Measurements from ENCODE around the gene TBC1D22B.

TBC1D22B gene

DNA sequence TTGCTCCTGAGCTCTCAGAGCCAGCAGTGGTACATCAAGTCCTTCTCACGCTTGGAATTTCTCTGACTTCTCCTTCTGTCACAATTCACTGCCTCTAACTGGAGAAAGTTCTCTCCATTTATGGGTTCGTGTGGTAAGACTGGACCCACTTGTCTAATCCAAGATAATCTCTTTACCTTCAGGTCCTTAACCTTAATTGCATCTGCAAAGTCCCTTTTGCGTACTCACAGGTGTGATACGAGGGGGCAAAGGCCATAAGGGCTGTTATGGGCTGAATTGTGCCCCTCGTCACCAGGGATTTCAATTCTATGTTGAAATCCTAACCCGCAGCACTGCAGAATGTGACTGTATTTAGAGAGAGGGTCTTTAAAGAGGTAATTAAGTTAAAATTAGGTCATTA lies 27.5 kb upstream of the TBC1D22B start:
- TF ChIP-seq CTCF (IDR thresholded peaks at IDR 0.05; ENCODE audit: insufficient read depth, low read length, poor library complexity, severe bottlenecking) (no peak), EZH2phosphoT487 (conservative IDR thresholded peaks at IDR 0.05; ENCODE audit: low read length) (no peak)
- Histone ChIP-seq H4K20me1 (ENCODE audit: low read depth, low read length) (no peaks in the 10 kb centered on the region), H2AFZ (ENCODE audit: low read depth, low read length, severe bottlenecking) (no peak overlapping the region)

DNA sequence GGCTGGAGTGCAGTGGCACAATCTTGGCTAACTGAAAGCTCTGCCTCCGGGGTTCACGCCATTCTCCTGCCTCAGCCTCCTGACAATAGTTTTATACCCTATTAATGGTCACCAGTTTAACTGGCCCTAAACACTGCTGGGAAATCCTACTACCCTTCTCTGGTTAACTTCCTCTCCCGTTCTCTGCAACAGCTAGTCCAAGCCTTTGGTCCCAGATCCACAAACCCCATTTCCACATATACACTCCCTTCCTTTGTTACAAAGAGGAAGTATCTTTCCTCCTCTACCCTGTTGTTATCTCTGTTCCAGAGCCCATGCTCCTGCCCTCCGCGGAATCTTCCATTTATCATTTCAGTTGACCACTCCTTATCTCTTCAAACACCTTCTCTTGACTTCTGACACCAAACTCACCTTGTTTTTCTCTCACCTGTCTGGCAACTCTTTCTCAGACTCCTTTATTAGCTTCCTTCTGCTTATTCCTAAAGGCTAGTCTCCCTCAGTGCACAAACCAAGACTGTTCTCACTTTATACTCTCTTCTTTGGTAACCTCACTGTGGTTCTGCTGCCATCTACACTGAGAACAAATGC lies 25.0 kb upstream of the TBC1D22B start:
- TF ChIP-seq CTCF (IDR thresholded peaks at IDR 0.05; ENCODE audit: insufficient read depth, low read length, poor library complexity, severe bottlenecking) (no peak), EZH2phosphoT487 (conservative IDR thresholded peaks at IDR 0.05; ENCODE audit: low read length) (no peak)
- no peak overlapping the region for H3K9ac ChIP-seq (ENCODE audit: low read length)

More for the DNA sequence above, 27.5 kb upstream of the TBC1D22B start:
- H3K4me2 ChIP-seq (ENCODE audit: low read depth, low read length, poor library complexity, severe bottlenecking), result no peak overlapping the region
- H3K27ac ChIP-seq (ENCODE audit: low read depth, low read length), result no peak overlapping the region
- no peaks in the 10 kb centered on the region for H3F3A ChIP-seq (ENCODE audit: insufficient read depth)
- no peak overlapping the region for H3K9ac ChIP-seq (ENCODE audit: low read length)
- no peak overlapping the region for H3K4me3 ChIP-seq (ENCODE audit: insufficient read depth, low read length, poor library complexity, severe bottlenecking)
- no peaks in the 10 kb centered on the region for H3K79me2 ChIP-seq (ENCODE audit: insufficient read depth, low read length)
- H3K9me2 ChIP-seq (replicated peaks; ENCODE audit: insufficient read depth, low read length), result no peaks in the 10 kb centered on the region
- H3K9me3 ChIP-seq (ENCODE audit: insufficient read depth, low read length), result no peaks in the 10 kb centered on the region
- H3K36me3 ChIP-seq (ENCODE audit: low read length), result no peaks in the 10 kb centered on the region
- no peaks in the 10 kb centered on the region for H3K27me3 ChIP-seq (ENCODE audit: low read length)

DNA sequence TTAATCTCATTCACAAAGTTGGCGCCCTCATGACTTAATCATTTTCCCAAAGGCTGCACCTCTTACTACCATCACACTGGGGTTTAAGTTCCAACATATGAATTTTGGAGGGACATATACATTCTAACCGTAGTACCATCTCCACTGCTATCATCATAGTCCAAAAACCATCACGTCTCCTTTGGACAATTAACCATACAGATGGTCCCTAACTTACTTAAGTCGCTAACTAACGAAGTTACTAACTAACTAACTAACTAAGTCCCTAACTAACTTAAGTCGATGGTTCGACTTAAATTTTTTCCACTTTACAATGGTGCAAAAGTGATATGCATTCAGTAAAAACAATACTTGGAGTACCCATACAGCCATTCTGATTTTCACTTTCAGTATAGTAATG lies 24.0 kb upstream of the TBC1D22B start:
- no peak overlapping the region for H3K4me2 ChIP-seq (ENCODE audit: low read depth, low read length, poor library complexity, severe bottlenecking)
- no peaks in the 10 kb centered on the region for H3K36me3 ChIP-seq (ENCODE audit: low read length)

More for the DNA sequence above, 25.0 kb upstream of the TBC1D22B start:
- Histone ChIP-seq H4K20me1 (ENCODE audit: low read depth, low read length) (no peaks in the 10 kb centered on the region), H3F3A (ENCODE audit: insufficient read depth) (no peaks in the 10 kb centered on the region), H3K36me3 (ENCODE audit: low read length) (no peaks in the 10 kb centered on the region), H3K27ac (ENCODE audit: low read depth, low read length) (no peak overlapping the region), H3K4me3 (ENCODE audit: insufficient read depth, low read length, poor library complexity, severe bottlenecking) (no peak overlapping the region), H3K4me2 (ENCODE audit: low read depth, low read length, poor library complexity, severe bottlenecking) (no peak overlapping the region), H3K9me3 (ENCODE audit: insufficient read depth, low read length) (no peaks in the 10 kb centered on the region), H3K79me2 (ENCODE audit: insufficient read depth, low read length) (no peaks in the 10 kb centered on the region), H3K27me3 (ENCODE audit: low read length) (no peaks in the 10 kb centered on the region), H2AFZ (ENCODE audit: low read depth, low read length, severe bottlenecking) (no peak overlapping the region), H3K9me2 (replicated peaks; ENCODE audit: insufficient read depth, low read length) (no peaks in the 10 kb centered on the region)

More for the DNA sequence above, 24.0 kb upstream of the TBC1D22B start:
- Histone ChIP-seq H3K9me3 (ENCODE audit: insufficient read depth, low read length) (no peaks in the 10 kb centered on the region), H3K9me2 (replicated peaks; ENCODE audit: insufficient read depth, low read length) (no peaks in the 10 kb centered on the region), H3F3A (ENCODE audit: insufficient read depth) (no peaks in the 10 kb centered on the region), H3K27ac (ENCODE audit: low read depth, low read length) (no peak overlapping the region), H3K27me3 (ENCODE audit: low read length) (no peaks in the 10 kb centered on the region), H3K79me2 (ENCODE audit: insufficient read depth, low read length) (no peaks in the 10 kb centered on the region), H3K9ac (ENCODE audit: low read length) (no peak overlapping the region), H4K20me1 (ENCODE audit: low read depth, low read length) (no peaks in the 10 kb centered on the region), H3K4me3 (ENCODE audit: insufficient read depth, low read length, poor library complexity, severe bottlenecking) (no peak overlapping the region), H2AFZ (ENCODE audit: low read depth, low read length, severe bottlenecking) (no peak overlapping the region)
- no peak for TF ChIP-seq EZH2phosphoT487 (conservative IDR thresholded peaks at IDR 0.05; ENCODE audit: low read length)
- TF ChIP-seq CTCF (IDR thresholded peaks at IDR 0.05; ENCODE audit: insufficient read depth, low read length, poor library complexity, severe bottlenecking), result no peak

Data from SU-DHL-6 (cell line).